GM19372 (cell line): ENCODE data around the gene GXYLT2.
"Not testable (repeated sequence)": the region's sequence is repeated elsewhere in the genome, so short reads cannot be mapped to it uniquely, and the experiment has no call there.

Source experiments
- ATAC-seq: cut with Tn5 transposase; IDR thresholded peaks from one replicate; pipeline ENCODE4 v1.9.1; 2021; ENCODE audit warnings: mild to moderate bottlenecking, low read depth, moderate library complexity; ENCODE audit not compliant: unreplicated experiment

GXYLT2 gene

DNA sequence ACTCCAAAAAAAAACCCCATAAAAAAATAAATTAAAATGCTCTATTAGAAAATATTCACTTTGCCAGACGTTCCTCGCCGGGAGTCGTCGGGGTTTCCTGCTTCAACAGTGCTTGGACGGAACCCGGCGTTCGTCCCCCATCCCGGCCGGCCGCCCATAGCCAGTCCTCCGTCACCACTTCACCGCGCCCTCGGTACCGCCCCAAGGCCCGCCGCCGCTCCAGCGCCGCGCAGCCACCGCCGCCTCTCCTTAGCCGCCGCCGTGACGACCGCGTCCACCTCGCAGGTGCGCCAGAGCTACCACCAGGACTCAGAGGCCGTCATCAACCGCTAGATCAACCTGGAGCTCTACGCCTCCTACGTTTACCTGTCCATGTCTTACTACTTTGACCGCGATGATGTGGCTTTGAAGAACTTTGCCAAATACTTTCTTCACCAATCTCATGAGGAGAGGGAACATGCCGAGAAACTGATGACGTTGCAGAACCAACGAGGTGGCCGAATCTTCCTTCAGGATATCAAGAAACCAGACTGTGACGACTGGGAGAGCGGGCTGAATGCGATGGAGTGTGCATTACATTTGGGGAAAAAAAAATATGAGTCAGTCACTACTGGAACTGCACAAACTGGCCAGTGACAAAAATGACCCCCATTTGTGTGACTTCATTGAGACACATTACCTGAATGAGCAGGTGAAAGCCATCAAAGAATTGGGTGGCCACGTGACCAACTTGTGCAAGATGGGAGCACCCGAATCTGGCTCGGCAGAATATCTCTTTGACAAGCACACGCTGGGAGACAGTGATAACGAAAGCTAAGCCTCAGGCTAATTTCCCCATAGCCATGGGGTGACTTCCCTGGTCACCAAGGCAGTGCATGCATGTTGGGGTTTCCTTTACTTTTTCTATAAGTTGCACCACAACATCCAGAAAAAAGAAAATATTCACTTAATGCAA lies 41.2 kb downstream of the GXYLT2 start:
- not testable (repeated sequence) for ATAC-seq

DNA sequence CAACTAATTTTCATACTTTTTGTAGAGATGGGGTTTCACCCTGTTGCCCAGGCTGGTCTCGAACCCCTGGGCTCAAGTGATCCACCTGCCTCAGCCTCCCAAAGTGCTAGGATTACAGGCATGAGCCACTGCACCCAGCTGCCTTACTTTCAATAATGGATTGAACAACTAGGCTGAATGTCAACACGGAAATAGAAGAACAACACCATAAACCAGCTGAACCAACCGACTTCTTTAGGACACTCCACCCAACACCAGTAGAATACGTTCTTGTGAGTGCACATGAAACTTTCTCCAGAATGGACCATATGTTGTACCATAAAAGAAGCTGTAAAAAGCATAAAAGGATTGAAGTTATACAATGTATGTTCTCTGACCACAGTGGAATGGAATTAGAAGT lies 42.9 kb downstream of the GXYLT2 start:
- ATAC-seq, result no peak

DNA sequence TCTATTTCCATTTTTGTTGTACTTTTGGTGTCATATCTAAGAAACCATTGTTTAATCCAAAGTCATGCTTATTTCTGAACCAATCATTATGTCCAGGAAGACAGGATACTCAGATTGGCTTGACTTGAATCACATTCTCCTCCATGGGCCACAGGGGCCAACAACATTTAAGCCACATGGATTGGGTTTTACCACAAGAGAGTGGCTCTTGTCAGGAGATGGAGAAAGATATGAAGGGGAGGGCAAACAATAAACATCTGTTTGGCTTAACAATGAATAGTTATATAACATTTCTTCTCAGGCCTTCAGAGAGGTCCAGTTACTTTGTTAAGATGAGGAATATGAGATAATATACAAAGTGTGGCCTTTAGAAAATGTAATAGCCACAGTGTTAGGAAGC lies 44.6 kb downstream of the GXYLT2 start:
- no peak for ATAC-seq

DNA sequence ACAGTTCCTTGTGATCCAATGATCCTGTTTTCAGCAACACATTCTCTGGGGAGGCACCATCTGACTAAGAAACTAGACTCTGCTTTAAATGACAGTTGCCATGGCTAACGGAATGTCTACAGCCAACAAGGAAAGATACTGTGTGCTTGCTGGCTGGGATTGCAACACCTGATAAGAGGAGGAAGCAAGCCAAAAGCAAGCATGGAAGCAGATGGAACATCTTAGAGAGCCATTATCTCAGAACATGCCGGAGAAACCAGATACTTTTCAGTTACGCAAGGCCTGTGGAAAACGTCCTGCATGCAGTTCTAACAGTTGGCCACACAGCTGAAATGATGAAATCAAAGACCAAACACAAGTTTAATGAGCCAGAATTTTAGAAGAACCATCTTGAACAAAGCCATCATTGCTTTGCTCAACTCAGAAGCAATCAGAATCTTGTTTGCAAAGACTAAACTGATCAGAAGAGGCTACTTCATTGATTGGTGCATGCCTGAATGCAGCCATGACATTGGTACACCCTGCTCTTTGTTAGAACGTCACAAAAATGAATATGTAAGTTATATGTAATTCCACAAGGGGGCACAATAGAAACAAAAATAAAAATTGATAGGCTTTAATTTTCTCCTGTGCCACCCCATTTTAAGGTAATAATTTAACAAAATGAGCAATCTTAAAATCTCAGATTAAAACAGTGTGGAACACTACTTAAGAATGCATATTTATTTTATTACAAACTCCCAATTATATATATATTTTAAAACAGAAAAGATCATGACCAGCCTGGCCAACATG lies 50.8 kb downstream of the GXYLT2 start:
- ATAC-seq, result peak; percentile 83

DNA sequence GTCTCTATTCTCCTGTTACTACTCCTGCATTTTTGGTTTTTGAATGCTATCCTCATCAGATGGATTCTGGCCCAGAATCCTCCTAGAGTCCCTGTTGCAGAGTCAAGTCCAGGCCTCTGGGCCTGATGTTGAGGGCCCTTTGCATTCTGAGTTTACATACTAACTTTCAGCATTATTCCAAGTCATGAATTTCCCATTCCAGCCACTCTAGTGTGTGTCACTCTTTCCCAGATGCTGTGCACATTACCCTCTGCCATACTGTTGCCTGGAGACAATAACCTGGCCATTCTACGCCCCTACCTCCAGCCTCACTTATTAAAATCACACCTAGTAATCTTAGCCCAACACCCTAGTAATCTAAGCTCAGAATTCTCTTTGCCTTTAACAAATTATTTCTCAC lies 53.4 kb downstream of the GXYLT2 start:
- ATAC-seq, result no peak

DNA sequence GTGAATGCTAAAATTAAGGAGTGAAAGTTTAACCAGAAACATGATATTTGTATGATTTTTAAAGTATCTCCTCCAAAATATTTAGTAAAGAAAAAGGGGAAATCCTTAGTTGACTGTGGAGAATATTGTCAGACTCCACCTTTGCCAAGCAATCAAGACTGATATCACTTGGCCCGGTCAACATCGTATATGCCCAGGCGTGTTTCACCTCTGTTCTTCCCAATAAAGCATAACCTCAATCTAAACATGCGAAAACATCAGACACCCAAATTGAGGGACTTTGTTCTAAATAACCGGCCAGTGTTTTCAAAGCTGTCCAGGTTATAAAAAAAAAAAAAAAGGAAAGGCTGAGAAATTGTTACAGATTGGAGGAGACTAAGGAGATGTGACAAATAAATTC lies 54.6 kb downstream of the GXYLT2 start:
- ATAC-seq, result no peak

DNA sequence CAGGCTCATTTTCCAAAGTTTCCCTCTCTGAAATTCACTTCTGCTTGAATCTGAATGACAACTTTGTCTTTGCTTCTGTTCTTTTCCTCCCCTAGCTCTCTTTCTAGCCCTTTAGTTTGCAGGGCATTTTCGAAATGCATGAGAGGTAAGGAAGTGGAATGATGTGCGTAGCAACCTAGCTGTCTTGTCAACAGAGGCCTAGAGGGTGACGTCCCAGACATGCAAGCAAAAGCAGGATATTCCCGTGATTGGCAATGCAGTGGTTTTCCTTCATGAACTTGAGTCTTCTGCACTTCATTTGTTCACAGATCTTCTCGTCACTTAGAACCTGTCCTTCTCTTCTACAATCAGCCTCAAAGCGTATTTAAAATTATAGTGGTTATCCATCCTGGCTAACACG lies 56.9 kb downstream of the GXYLT2 start:
- ATAC-seq, result no peak

DNA sequence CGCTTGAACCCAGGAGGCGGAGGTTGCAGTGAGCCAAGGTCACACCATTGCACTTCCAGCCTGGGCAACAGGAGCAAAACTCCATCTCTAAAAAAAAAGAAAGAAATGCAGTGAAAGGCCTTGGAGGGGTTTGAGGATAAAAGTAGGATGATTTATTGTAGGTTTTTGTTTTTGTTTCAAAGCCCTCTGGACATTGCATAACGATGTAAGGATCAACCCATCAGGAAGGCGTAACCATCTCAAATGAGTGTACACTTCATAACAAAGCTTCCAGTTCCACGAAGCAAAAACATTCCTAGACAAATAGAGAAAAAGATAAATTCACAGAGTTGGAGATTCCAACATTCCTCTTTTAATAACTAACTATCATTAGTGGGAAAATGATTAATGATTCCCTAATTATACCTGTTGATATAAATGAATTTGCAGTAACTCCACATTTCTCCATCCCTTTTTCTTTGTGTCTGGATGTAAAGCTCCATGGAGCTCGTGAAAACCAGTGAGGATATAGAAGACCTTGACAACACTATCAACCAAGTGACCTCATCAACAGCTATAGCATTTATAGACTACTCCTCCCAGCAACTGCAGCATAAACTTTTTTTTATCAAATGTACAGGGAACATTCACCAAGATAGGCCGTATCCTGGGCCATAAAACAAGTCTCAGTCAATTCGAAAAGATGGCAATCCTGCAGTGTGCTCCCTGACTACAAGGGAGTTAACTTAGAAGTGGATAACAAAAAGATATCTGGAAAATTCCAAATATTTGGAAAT lies 60.1 kb downstream of the GXYLT2 start:
- ATAC-seq, result no peak

DNA sequence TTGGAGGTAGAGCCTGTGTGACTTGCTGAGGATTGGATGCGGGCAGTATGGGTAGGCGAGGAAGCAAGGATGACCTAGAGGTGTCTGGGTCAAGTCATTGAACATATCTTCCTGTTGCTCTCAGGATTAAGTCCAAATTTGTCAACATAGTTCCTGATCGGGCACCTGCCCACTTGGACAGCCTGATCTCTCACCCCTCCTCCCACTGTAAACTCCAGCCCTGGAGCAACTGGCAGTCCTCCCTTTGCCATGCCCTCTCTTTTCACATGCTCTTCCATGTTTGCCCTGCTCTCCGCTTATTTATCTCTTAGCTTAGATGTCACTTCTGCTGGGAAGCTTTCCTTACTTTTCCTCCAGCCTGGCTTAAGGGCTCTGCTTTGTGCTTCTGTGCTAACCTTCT lies 61.2 kb downstream of the GXYLT2 start:
- ATAC-seq, result no peak

DNA sequence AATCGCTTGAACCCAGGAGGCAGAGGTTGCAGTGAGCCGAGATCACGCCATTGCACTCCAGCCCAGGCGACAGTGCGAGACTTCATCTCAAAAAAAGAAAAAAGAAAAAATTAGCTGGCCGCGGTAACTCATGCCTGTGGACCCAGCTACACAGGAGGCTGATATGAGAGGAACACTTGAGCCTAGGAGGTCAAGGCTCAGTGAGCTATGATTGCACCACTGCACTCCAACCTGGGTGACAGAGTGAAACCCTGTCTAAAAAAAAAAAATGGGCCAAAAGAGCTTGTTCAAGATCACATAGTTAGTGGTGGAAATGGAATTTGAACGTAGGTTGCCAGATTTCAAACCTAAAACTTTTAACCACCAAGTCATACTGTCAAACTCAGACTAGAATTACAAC lies 62.5 kb downstream of the GXYLT2 start:
- no peak for ATAC-seq

DNA sequence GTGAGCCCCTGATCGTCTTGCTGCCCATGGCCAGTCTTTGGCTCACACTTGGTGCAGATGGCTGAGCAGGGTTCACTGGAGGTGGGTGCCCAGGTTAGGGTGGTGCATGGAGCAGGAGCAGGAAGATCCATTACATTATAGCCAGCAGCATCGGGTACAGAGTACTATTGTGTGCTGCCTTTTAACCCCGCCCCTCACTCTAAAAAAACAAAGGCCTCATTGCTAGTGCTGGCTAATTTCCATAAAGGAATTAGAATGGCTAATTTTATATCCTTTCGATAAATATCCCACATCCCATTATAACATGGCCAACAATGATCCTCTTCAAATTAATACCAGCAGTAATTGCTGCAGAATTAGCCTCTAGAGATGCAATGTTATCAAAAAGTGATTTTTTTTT lies 63.0 kb downstream of the GXYLT2 start:
- no peak for ATAC-seq

DNA sequence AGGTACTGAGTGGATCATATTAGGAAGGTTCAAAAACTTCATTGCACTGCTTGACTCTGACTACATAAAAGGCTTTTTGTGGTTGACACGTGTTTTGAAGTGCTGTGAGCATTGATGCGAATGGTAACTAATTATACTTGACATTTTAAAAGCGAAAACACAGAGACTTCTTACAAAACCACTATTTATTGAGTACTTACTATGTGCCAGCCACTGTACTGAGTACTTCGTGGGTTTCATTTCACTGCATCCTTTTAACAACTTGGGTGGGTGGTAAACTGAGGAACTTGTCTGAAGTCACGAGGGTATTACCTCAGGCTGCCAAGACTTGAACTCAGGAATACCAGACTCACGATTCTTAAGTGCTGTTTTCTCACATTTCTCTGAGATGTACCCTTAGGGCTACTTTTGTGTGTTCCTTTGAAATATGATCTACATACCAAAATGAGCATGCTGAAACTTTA lies 63.4 kb downstream of the GXYLT2 start:
- ATAC-seq, result peak; percentile 50

DNA sequence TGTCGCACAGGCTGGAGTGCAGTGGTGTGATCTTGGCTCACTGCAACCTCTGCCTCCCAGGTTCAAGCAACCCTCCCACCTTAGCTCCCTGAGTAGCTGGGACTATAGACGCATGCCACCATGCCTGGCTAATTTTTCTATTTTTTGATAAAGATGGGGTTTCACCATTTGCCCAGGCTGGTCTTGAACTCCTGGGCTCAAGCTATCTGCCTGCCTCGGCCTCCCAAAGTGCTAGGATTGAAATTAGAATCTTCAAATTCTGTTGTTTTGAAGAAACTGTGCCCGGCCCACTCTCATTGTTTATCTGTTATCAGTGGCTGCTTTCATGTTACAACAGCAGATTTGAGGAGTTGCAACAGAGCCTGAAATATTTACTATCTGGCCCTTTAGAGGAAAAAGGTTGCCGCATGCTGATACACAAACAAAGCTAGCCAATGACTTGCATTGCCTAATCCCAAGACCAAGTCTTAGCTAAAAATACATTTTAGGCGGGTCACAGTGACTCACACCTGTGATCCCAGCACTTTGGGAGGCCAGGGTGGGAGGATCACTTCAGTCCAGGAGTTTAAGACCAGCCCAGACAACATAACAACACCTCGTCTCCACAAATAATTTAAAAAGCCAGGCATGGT lies 65.6 kb downstream of the GXYLT2 start:
- ATAC-seq, result no peak

DNA sequence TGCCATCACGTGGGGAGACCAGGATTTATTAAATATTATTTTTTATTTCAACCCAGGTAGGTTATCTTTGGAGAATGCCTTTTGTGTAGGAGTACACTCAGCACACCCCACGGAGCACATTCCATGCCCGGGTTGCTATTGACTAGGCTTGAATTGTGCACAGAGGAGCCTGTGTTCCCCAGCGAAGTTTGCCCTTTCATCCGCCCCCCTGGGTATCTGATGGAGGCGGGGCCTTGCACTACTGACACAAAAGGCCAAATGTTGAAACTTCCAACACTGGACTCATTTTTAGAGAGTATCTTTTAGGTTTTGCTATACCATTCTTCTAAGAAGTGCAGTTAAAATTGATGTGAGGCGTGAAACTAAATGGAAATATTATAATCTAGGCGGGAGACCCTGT lies 69.5 kb downstream of the GXYLT2 start:
- ATAC-seq, result no peak

DNA sequence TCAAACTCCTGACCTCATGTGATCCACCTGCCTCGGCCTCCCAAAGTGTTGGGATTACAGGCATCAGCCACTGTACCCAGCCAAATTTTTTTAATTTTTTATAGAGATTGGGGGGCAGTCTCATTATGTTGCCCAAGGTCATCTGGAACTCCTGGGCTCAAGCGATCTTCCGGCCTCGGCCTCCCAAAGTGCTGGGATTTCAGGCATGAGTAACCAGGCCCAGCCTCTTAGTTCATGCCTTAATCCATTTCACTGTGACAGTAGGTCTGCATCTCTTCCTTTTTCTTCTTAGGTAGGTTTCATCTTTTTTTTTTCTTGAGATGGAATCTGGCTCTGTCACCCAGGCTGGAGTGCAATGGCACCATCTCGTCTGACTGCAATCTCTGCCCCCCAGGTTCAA lies 71.5 kb downstream of the GXYLT2 start:
- no peak for ATAC-seq

DNA sequence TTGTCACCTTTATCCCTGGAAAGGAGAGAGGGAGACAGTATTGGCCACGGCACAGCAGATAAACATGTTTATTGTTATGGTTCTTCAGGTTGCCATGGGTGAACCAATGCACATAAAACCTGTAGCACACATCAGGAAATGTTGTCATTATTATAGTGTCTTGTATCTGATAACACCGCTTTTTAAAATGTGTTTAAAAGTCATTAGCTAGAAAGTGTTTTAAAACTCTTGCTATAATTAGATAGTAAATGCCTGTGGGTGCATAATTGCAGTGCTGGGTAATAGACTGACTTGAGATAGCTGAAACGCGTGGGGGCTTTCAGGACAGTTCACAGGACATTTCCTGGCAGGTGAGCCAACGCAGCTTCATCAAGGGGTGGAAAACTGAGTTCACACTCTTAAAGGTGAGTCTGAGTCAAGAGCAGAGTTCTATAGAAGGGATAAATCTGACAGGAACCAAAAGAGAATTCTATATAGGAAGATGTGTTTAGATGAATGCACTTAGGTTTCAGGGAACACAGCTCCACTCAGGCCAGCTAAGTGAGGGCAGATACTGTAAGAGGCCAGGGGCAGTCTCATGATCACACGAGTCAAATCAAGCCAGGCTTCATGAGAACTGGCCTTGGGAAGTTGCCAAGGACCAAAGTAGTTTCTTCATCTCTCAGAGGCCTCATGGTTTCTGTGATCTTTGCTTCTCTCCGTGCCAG lies 73.1 kb downstream of the GXYLT2 start:
- ATAC-seq, result no peak

DNA sequence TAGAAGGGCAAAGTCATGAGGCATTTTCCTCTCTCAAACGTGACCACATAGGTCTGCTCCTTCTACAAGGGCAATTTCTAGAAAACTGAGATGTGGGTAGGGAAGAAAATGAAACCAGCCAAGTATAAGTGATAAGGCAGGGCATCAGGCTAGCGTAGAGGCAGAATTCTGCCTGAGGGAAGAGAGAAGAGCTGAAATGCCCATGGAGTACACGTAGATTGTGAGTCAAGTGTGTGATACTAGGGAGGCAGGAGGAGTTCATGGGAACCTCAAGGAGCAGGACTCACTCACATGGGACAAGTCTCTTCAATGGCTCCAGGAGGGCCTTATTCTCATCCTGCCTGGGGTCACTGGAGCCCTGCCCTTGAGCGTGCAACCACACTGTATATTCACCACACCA lies 73.9 kb downstream of the GXYLT2 start:
- ATAC-seq, result no peak

DNA sequence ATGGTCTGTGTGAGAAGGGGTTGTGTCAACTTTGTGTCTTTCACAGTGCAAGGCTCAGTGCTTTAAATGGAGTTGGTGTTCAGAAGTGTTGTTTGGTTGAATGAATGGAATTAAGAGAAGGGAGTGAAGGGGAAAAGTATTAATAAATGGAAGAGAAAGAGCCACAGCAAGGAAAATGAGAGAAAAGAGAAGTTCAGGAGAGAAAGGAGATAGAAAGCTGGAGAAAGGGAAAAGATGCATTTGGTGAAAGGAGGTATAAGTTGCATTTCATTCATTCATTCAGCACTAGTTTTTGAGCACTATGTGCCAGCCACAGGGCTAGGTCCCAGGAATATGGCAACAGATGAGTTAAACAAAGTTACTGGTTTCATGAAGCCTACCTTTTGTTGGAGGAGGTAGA lies 74.5 kb downstream of the GXYLT2 start:
- ATAC-seq, result no peak

DNA sequence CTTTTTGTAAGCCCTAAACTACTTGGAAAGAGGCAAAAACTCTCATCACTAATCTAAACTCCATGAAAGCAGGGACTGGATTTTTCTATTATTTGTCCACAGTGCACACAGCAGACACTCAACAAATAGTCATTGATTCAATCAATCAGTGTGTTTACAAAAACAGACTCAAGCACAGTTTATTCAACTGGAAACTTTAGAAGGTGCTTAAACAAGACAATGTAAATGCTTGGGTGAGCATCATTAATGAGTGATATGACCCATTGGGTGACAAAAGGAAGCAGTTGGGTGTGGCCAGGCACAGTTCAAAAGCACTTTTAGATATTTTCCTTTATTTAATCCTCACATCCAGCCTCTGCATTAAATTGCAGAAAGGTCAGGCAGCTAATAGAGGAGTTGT lies 76.8 kb downstream of the GXYLT2 start:
- ATAC-seq, result no peak

DNA sequence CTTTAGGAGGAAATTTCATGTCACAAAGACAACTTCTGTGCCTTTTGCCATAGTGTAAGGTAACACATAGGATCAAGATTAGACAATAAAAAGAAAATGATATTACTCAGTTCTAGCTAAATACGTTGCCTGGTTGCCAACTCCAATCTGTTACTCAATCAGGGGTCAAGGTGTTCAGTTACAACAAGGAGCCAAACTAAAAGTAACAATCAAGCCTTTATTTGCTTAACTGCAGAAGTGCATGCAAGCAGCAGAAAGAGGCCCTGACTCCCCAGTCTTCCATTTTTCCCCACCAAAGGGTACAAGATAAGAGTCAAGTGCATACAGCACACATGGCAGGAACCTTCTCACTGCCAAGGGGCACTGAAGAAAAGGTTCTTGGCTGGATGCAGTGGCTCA lies 80.4 kb downstream of the GXYLT2 start:
- no peak for ATAC-seq
